Glutamatergic neuron (in vitro differentiated cells): ENCODE measurements around the gene KPNA2. TPM values are rescaled to one million over a fixed set of nuclear protein-coding genes. Genes with fewer than 3 reads are reported as not detected.
A peak's percentile ranks its signal among the peaks of the same experiment; 100 is the strongest.
"Not testable (repeated sequence)": the region's sequence is repeated elsewhere in the genome, so short reads cannot be mapped to it uniquely, and the experiment has no call there.

ENCODE experiments used
- DNase-seq: peaks from one replicate; pipeline ENCODE4 v3.0.0; 2022
- H3K27ac Mint-ChIP-seq: one replicate; pipeline ENCODE4 v1.8.0; 2020; ENCODE audit warnings: mild to moderate bottlenecking, mixed read lengths, inconsistent platforms; ENCODE audit not compliant: unreplicated experiment
- H3K27me3 Mint-ChIP-seq: one replicate; pipeline ENCODE4 v1.8.0; 2020; ENCODE audit warnings: mild to moderate bottlenecking, moderate library complexity, mixed read lengths, inconsistent platforms; ENCODE audit not compliant: unreplicated experiment
- H3K36me3 Mint-ChIP-seq: one replicate; pipeline ENCODE4 v1.8.0; 2020; ENCODE audit warnings: mild to moderate bottlenecking, mixed read lengths, inconsistent platforms; ENCODE audit not compliant: unreplicated experiment
- H3K4me1 Mint-ChIP-seq: one replicate; pipeline ENCODE4 v1.8.0; 2020; ENCODE audit warnings: mild to moderate bottlenecking, low read depth, mixed read lengths, inconsistent platforms; ENCODE audit not compliant: unreplicated experiment
- H3K4me3 Mint-ChIP-seq: one replicate; pipeline ENCODE4 v1.8.0; 2020; ENCODE audit warnings: mild to moderate bottlenecking, mixed read lengths, inconsistent platforms; ENCODE audit not compliant: unreplicated experiment
- H3K9me3 Mint-ChIP-seq: one replicate; pipeline ENCODE4 v1.8.0; 2020; ENCODE audit warnings: mild to moderate bottlenecking, moderate library complexity, mixed read lengths, inconsistent platforms; ENCODE audit not compliant: unreplicated experiment
- total RNA-seq: library from RNA; stranded (reverse); fragmentation: NEBNext Ultra II Directional; extraction: Animal tissue kit (Norgen Biotek cat#: 25700); gene quantifications from one replicate; pipeline ENCODE4 v1.2.1, GENCODE V29; 2021; ENCODE audit not compliant: unreplicated experiment
- TF ChIP-seq, protein P1 (sequence below): fragments of 200-600 bp; sonication (generic); IDR thresholded peaks from one replicate; pipeline ENCODE4 v1.5.0; 2021; ENCODE audit not compliant: partially characterized antibody, unreplicated experiment

The KPNA2 gene
- total RNA-seq, 1 donor from 2014 or later, result 223 TPM

DNA sequence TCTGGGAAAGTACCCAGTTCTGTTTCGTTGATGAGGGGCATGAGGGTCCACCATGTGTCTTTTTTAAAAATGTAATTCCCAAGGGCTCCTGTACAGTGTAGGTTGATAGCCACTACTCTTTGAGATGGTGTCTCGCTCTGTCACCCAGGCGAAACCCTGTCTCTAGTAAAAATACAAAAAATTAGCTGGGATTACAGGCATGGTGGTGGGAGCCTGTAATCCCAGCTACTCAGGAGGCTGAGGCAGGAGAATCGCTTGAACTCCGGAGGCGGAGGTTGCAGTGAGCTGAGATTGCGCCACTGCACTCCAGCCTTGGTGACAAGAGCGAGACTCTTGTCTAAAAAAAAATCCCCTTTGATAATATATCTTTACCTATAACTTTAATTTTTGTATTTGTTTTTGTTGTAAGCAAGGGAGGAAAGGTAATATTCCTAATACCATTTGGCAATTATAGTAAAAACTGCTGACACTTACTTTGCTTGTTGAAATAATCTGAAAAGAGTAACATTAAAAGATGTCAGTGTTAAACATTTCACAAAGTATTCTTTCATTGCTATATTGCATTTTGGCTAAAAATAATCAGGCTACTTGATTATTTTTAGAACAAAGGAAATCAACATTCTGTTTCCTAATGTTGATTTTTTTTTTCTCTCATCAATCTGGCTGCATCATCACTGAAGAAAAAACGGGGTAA is 11.8 kb downstream of the KPNA2 start:
- peak overlapping the region; percentile 22 for H3K27ac Mint-ChIP-seq

DNA sequence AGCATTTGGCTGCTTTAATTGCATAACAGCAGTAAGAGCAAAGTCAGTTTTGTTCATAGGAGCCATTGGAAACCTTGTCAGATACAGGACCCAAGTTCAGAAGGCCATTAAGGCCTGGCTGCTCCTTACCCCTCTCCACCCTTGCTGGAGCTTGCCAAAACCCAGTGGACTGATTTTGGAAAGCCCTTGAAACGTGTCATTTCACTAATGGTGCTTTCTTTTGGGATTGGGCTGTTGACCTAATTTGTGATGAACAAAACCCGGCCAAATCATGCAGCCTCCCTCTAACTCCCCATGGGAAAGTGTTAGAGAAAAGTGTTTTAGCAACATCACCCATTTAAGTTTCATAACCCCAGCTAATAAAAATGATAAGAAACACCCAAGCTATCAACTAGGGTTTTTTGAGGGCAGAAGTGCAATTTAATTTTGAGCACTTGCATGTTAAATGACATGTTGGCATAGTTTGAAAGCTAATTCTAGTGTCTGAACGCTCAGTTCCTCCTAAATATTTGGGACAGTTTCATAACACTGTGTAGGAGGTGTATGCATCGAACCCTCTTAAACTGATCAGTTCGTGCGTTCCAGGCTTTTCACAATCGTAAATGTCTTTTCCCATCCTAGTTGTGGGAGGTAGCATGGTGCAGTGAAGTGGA is 12.5 kb downstream of the KPNA2 start:
- H3K9me3 Mint-ChIP-seq, H3K27ac Mint-ChIP-seq: not testable (repeated sequence)

More for the DNA sequence above, 11.8 kb downstream of the KPNA2 start:
- Mint-ChIP-seq H3K4me1 (no peaks in the 10 kb centered on the region), H3K27me3 (peaks cover 4% of the 10 kb centered on the region), H3K4me3 (no peak overlapping the region), H3K9me3 (no peaks in the 10 kb centered on the region), H3K36me3 (peaks cover 10% of the 10 kb centered on the region)
- TF ChIP-seq, protein P1, sequence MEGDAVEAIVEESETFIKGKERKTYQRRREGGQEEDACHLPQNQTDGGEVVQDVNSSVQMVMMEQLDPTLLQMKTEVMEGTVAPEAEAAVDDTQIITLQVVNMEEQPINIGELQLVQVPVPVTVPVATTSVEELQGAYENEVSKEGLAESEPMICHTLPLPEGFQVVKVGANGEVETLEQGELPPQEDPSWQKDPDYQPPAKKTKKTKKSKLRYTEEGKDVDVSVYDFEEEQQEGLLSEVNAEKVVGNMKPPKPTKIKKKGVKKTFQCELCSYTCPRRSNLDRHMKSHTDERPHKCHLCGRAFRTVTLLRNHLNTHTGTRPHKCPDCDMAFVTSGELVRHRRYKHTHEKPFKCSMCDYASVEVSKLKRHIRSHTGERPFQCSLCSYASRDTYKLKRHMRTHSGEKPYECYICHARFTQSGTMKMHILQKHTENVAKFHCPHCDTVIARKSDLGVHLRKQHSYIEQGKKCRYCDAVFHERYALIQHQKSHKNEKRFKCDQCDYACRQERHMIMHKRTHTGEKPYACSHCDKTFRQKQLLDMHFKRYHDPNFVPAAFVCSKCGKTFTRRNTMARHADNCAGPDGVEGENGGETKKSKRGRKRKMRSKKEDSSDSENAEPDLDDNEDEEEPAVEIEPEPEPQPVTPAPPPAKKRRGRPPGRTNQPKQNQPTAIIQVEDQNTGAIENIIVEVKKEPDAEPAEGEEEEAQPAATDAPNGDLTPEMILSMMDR, result no peak
- no peak for DNase-seq

DNA sequence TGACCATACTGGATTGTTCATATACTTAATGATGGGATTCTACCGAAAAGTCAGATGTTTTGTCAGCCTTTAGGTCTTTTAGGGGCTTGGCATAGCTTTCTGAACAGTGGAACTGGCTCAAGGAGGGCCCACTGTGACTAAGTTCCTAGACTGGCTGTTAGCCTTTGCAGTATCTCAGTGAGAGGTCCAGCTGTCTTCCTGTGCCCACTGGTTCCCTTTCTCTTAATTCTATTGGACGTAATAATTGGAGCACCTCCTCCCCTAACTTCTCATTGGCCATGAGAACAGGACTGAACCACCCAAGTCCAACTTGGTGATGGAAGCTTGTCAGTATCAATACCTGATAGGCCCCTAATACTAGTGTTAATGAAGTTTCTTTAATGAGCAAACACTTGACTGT is 13.5 kb downstream of the KPNA2 start:
- H3K36me3 Mint-ChIP-seq, result peaks cover 4% of the 10 kb centered on the region
- peaks cover 2% of the 10 kb centered on the region for H3K27me3 Mint-ChIP-seq
- H3K27ac Mint-ChIP-seq, result peak overlapping the region; percentile 33
- H3K4me3 Mint-ChIP-seq, result no peak overlapping the region
- H3K4me1 Mint-ChIP-seq, result peaks cover 1% of the 10 kb centered on the region
- TF ChIP-seq, protein P1, result no peak
- no peak for DNase-seq
- H3K9me3 Mint-ChIP-seq, result no peaks in the 10 kb centered on the region

More for the DNA sequence above, 12.5 kb downstream of the KPNA2 start:
- H3K36me3 Mint-ChIP-seq, H3K27me3 Mint-ChIP-seq, DNase-seq, H3K4me3 Mint-ChIP-seq, H3K4me1 Mint-ChIP-seq: not testable (repeated sequence)

DNA sequence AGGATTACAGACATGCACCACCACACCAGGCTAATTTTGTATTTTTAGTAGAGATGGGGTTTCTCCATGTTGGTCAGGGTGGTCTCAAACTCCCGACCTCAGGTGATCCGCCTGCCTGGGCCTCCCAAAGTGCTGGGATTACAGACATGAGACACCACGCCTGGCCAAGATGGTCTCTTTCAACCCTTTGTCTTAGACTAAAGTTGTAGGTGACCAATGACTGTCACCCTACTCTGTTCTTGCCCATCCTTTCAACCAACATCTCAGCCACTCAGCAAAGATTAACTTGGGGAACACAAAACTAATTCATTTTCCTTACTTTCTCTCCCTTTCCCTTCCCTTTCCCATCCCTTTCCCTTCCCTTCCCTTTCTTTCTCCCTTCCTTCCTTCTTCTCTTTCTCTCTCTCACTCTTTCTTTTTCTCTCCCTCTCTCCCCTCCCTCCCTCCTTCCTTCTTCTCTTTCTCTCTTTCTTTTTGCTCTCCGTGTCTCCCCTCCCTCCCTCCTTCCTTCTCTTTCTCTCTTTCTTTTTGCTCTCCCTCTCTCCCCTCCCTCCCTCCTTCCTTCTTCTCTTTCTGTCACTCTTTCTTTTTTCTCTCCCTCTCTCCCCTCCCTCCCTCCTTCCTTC is 14.4 kb downstream of the KPNA2 start:
- H3K4me1 Mint-ChIP-seq, DNase-seq, H3K36me3 Mint-ChIP-seq, H3K27me3 Mint-ChIP-seq, H3K27ac Mint-ChIP-seq, H3K4me3 Mint-ChIP-seq, H3K9me3 Mint-ChIP-seq: not testable (repeated sequence)

DNA sequence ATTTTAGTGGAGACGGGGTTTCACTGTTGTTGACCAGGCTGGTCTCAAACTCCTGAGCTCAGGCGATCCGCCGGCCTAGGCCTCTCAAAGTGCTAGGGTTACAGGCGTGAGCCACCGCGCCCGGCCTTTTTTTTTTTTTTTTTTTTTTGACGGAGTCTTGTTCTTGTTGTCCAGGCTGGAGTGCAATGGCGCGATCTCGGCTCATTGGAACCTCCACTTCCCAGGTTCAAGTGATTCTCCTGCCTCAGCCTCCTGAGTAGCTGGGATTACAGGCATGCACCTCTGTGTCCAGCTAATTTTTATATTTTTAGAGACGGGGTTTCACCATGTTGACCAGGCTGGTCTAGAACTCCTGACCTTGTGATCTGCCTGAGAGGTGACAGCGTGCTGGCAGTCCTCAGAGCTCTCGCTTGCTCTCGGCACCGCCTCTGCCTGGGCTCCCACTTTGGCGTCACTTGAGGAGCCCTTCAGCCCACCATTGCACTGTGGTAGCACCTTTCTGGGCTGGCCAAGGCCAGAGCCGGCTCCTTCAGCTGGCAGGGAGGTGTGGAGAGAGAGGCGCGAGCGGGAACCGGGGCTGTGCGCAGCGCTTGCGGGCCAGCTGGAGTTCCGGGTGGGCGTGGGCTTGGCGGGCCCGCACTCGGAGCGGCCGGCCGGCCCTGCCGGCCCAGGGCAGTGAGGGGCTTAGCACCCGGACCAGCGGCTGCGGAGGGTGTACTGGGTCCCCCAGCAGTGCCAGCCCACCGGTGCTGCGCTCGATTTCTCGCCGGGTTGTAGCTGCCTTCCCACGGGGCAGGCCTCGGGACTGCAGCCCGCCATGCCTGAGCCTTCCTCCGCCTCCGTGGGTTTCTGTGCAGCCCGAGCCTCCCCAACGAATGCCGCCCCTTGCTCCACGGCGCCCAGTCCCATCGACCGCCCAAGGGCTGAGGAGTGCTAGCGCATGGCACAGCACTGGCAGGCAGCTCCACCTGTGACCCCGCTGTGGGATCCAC is 16.1 kb downstream of the KPNA2 start:
- not testable (repeated sequence) for H3K4me3 Mint-ChIP-seq, H3K27ac Mint-ChIP-seq, H3K27me3 Mint-ChIP-seq, H3K4me1 Mint-ChIP-seq, DNase-seq, H3K9me3 Mint-ChIP-seq, H3K36me3 Mint-ChIP-seq

DNA sequence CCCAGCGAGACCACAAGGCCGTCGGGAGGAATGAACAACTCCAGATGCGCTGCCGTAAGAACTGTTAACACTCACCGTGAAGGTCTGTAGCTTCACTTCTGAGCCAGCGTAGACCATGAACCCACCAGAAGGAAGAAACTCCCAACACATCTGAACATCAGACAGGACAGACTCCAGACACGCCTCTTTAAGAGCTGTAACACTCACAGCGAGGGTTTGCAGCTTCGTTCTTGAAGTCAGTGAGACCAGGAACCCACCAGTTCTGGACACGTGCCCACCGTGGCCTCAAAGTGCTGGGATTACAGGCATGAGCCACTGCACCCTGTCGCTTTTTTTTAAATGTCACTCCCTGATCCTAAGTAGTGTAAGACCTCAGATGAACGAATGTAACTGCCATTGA is 17.3 kb downstream of the KPNA2 start:
- Mint-ChIP-seq H3K4me3 (no peak overlapping the region), H3K4me1 (peaks cover 1% of the 10 kb centered on the region), H3K9me3 (no peaks in the 10 kb centered on the region), H3K36me3 (no peaks in the 10 kb centered on the region), H3K27me3 (peaks cover 2% of the 10 kb centered on the region), H3K27ac (no peak overlapping the region)
- no peak for DNase-seq
- TF ChIP-seq, protein P1, result no peak
